Measurements from ENCODE around the gene BACE2.

- TF ChIP-seq CTCF (IDR thresholded peaks at IDR 0.05; ENCODE audit: borderline replicate concordance, extremely low read depth, low read length, poor library complexity, severe bottlenecking) (no peak), EZH2 (IDR thresholded peaks at IDR 0.05; ENCODE audit: borderline replicate concordance, low read depth, low read length, severe bottlenecking) (no peak)
These were observed 5.9 kb upstream of the BACE2 start for GRCh38 chr21:41162096-41162495.
